ENCODE measurements around the gene ZNF469. TPM values are rescaled to one million over a fixed set of nuclear protein-coding genes. Genes with fewer than 3 reads are reported as not detected.
A peak's percentile ranks its signal among the peaks of the same experiment; 100 is the strongest.

The ZNF469 gene
- total RNA-seq, 3 donors from 2014 or later (not counting 1 experiment from before 2014, with no cell fraction given) = 4.5 to 5.8 (median 4.9) TPM

DNA sequence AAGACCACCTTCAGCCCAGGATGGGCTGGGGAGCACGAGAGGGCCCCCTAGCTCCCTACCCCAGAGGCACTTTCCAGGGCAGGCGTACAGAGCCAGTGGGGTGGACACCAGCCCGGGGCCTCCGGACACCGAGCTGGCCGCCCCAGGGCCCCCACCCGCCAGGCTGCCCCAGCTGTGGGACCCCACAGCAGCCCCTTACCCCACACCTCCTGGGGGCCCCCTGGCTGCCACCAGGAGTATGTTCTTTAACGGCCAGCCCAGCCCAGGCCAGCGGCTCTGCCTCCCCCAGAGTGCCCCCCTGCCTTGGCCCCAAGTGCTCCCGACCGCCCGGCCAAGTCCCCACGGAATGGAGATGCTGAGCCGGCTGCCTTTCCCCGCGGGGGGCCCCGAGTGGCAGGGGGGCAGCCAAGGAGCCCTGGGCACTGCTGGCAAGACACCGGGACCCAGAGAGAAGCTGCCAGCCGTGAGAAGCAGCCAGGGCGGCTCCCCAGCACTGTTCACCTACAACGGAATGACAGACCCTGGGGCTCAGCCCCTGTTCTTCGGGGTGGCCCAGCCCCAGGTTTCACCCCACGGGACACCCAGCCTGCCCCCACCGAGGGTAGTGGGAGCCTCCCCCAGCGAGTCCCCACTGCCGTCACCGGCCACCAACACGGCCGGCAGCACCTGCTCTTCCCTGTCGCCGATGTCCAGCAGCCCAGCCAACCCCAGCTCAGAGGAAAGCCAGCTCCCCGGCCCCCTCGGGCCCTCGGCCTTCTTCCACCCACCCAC, 46.0 kb downstream of the ZNF469 start:
- intact Hi-C loops (cut with micrococcal nuclease) = no loop called here
- peaks cover 30% of the 10 kb centered on the region for H3K4me1 ChIP-seq (ENCODE audit: control insufficient read depth, insufficient read depth, low read length)
- no peaks in the 10 kb centered on the region for H3K36me3 ChIP-seq (ENCODE audit: control insufficient read depth, insufficient read depth, low read length)
- H3K4me3 ChIP-seq (ENCODE audit: low read length) = no peak overlapping the region
- Mint-ChIP-seq H3K36me3 (no peaks in the 10 kb centered on the region), H3K27me3 (ENCODE audit: low read depth in 2 of 2) (no peaks in the 10 kb centered on the region), H3K4me3 (peak overlapping the region; percentile 47), H3K27ac (no peak overlapping the region), H3K4me1 (peaks cover 0 to 26% of the 10 kb centered on the region in 2 donors), H3K9me3 (no peaks in the 10 kb centered on the region)
- no peak overlapping the region for H3K27ac ChIP-seq (ENCODE audit: low read length)
- H3K9me3 ChIP-seq (ENCODE audit: control insufficient read depth, insufficient read depth, low read length) = no peaks in the 10 kb centered on the region
- ATAC-seq (no peak), DNase-seq (no peak)
- TF ChIP-seq CTCF (IDR thresholded peaks at IDR 0.05) = no peak
- no peaks in the 10 kb centered on the region for H3K27me3 ChIP-seq (ENCODE audit: control insufficient read depth, insufficient read depth, low read length)
- 93% methylated on average over 34 of the region's 34 CpGs for WGBS (ENCODE audit: insufficient coverage)

DNA sequence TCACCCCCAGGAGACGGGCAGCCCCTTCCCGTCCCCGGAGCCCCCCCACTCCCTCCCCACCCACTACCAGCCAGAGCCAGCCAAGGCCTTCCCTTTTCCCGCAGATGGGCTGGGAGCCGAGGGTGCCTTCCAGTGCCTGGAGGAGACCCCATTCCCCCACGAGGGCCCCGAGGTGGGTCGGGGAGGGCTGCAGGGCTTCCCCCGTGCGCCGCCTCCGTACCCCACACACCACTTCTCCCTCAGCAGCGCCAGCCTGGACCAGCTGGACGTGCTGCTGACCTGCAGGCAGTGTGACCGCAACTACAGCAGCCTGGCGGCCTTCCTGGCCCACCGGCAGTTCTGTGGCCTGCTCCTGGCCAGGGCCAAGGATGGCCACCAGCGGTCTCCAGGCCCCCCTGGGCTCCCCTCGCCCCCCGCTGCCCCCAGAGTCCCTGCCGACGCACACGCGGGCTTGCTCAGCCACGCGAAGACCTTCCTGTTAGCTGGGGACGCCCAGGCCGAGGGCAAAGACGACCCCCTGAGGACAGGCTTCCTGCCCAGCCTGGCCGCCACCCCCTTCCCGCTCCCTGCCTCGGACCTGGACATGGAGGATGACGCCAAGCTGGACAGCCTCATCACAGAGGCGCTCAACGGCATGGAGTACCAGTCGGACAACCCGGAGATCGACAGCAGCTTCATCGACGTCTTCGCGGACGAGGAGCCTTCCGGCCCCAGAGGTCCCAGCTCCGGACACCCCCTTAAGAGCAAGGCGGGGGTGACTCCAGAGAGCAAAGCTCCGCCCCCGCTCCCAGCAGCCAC, 46.8 kb downstream of the ZNF469 start:
- Histone ChIP-seq H3K36me3 (ENCODE audit: control insufficient read depth, insufficient read depth, low read length) (no peaks in the 10 kb centered on the region), H3K4me3 (ENCODE audit: low read length) (peak overlapping the region; percentile 63), H3K27me3 (ENCODE audit: control insufficient read depth, insufficient read depth, low read length) (no peaks in the 10 kb centered on the region), H3K4me1 (ENCODE audit: control insufficient read depth, insufficient read depth, low read length) (peaks cover 30% of the 10 kb centered on the region), H3K9me3 (ENCODE audit: control insufficient read depth, insufficient read depth, low read length) (no peaks in the 10 kb centered on the region), H3K27ac (ENCODE audit: low read length) (no peak overlapping the region)
- no peak for TF ChIP-seq CTCF (IDR thresholded peaks at IDR 0.05)
- Mint-ChIP-seq H3K9me3 (no peaks in the 10 kb centered on the region), H3K27ac (peak overlapping the region; percentile 41 to 80), H3K4me3 (peak overlapping the region; percentile 84), H3K4me1 (peaks cover 0 to 21% of the 10 kb centered on the region in 2 donors), H3K27me3 (ENCODE audit: low read depth in 2 of 2) (no peaks in the 10 kb centered on the region), H3K36me3 (no peaks in the 10 kb centered on the region)
- WGBS (ENCODE audit: insufficient coverage) = 82% methylated on average over 48 of the region's 48 CpGs
- DNase-seq = no peak
- ATAC-seq = no peak
- intact Hi-C loops (cut with micrococcal nuclease) = no loop called here

- WGBS (ENCODE audit: insufficient coverage) = 2% methylated on average over 36 of the region's 36 CpGs
- no peaks in the 10 kb centered on the region for H3K27me3 ChIP-seq (ENCODE audit: control insufficient read depth, insufficient read depth, low read length)
- peaks cover 30% of the 10 kb centered on the region for H3K4me1 ChIP-seq (ENCODE audit: control insufficient read depth, insufficient read depth, low read length)
- DNase-seq (peak in 1 of 2 donors; percentile 30), ATAC-seq (peak; percentile 18 to 46 (median 42))
- Mint-ChIP-seq H3K27ac (peak overlapping the region; percentile 61 to 80), H3K4me3 (peak overlapping the region; percentile 84), H3K4me1 (peaks cover 0 to 20% of the 10 kb centered on the region in 2 donors), H3K27me3 (ENCODE audit: low read depth in 2 of 2) (no peaks in the 10 kb centered on the region), H3K9me3 (no peaks in the 10 kb centered on the region), H3K36me3 (no peaks in the 10 kb centered on the region)
- intact Hi-C loops (cut with micrococcal nuclease) = no loop called here
- H3K9me3 ChIP-seq (ENCODE audit: control insufficient read depth, insufficient read depth, low read length) = no peaks in the 10 kb centered on the region
- no peak overlapping the region for H3K27ac ChIP-seq (ENCODE audit: low read length)
- TF ChIP-seq CTCF (IDR thresholded peaks at IDR 0.05) = no peak
- peak overlapping the region; percentile 63 for H3K4me3 ChIP-seq (ENCODE audit: low read length)
- H3K36me3 ChIP-seq (ENCODE audit: control insufficient read depth, insufficient read depth, low read length) = no peaks in the 10 kb centered on the region
Measured at GRCh38 chr16:88430185-88430523, 47.4 kb downstream of the ZNF469 start.

Data from natural killer cell (primary cell).